SK-N-SH (cell line): ENCODE results near the gene CUEDC1. TPM values are rescaled to one million over a fixed set of nuclear protein-coding genes. Genes with fewer than 3 reads are reported as not detected.
A peak's percentile ranks its signal among the peaks of the same experiment; 100 is the strongest.

Experiments used
- CTCF ChIA-PET: fragments of 300-600, 350-600 bp; formaldehyde crosslinking; extraction: SDS; loops from one replicate; lab custom pipeline; 2021; lab: Yijun Ruan, JAX
- POLR2A ChIA-PET: fragments of 350-600 bp; sonication (Branson Sonifier 250); formaldehyde crosslinking; extraction: SDS; loops from one replicate; lab custom pipeline; 2020; ENCODE audit warnings: antibody characterized with exemption, inconsistent platforms; lab: Yijun Ruan, JAX
- DNase-seq: peaks from one replicate; pipeline ENCODE4 v3.0.0; 2012
- H2AFZ ChIP-seq: fragments of 200-600 bp; sonication (generic); 2 replicates; pipeline ENCODE4 v1.8.1; 2016; ENCODE audit warnings: antibody characterized with exemption, mild to moderate bottlenecking, low read depth
- H3F3A ChIP-seq: fragments of 200-600 bp; sonication (generic); replicated peaks from 2 replicates; pipeline ENCODE3; 2016; ENCODE audit warnings: antibody characterized with exemption, mild to moderate bottlenecking; ENCODE audit not compliant: insufficient read depth
- H3K27ac ChIP-seq, 2 experiments: fragments of 200-500 bp in 1 of 2; fragments of 200-600 bp in 1 of 2; sonication (Bioruptor generic) in 1 of 2; sonication (generic), shearing (Covaris generic) in 1 of 2; 2 replicates each; pipeline versions ENCODE4 v1.5.1 to v1.6.1; 2014 to 2016; ENCODE audit warnings: low read depth in 2 of 2, inconsistent platforms in 1 of 2, low read length in 1 of 2, mild to moderate bottlenecking in 1 of 2, mixed read lengths in 1 of 2
- H3K27me3 ChIP-seq: fragments of 200-600 bp; sonication (generic), shearing (Covaris generic); 2 replicates; pipeline ENCODE4 v1.6.1; 2016; ENCODE audit warnings: mixed run types; ENCODE audit not compliant: insufficient read depth
- H3K36me3 ChIP-seq, 2 experiments: fragments of 200-500 bp in 1 of 2; fragments of 200-600 bp in 1 of 2; sonication (Bioruptor generic) in 1 of 2; sonication (generic) in 1 of 2; replicated peaks in 1 of 2; 2 replicates each; pipeline versions ENCODE3 to v1.5.1; 2014 to 2016; ENCODE audit warnings: low read length in 1 of 2, mild to moderate bottlenecking in 1 of 2; ENCODE audit not compliant: insufficient read depth in 2 of 2, control insufficient read depth in 1 of 2
- H3K4me1 ChIP-seq, 2 experiments: fragments of 200-500 bp in 1 of 2; fragments of 200-600 bp in 1 of 2; sonication (Bioruptor generic) in 1 of 2; sonication (generic), shearing (Covaris generic) in 1 of 2; 2 replicates each; pipeline versions ENCODE4 v1.5.1 to v1.6.1; 2014 to 2016; ENCODE audit warnings: low read depth in 1 of 2, low read length in 1 of 2, mixed run types in 1 of 2; ENCODE audit not compliant: insufficient read depth in 2 of 2, control insufficient read depth in 1 of 2
- H3K4me2 ChIP-seq: fragments of 200-600 bp; sonication (generic), shearing (Covaris generic); 2 replicates; pipeline ENCODE4 v1.6.1; 2017; ENCODE audit warnings: mixed run types
- H3K4me3 ChIP-seq, 2 experiments: fragments of 200-500 bp in 1 of 2; fragments of 200-600 bp in 1 of 2; sonication (Bioruptor generic) in 1 of 2; sonication (generic), shearing (Covaris generic) in 1 of 2; 2 replicates each; pipeline versions ENCODE4 v1.5.1 to v1.8.1; 2014 to 2016; ENCODE audit warnings: low read depth in 2 of 2, inconsistent platforms in 1 of 2, low read length in 1 of 2, mild to moderate bottlenecking in 1 of 2, mixed read lengths in 1 of 2, moderate library complexity in 1 of 2
- H3K79me2 ChIP-seq: fragments of 200-600 bp; sonication (generic); 2 replicates; pipeline ENCODE4 v1.8.1; 2017; ENCODE audit warnings: mild to moderate bottlenecking; ENCODE audit not compliant: insufficient read depth
- H3K9ac ChIP-seq: fragments of 200-600 bp; sonication (generic); 2 replicates; pipeline ENCODE4 v1.6.1; 2017; ENCODE audit warnings: mixed run types
- H3K9me2 ChIP-seq: fragments of 200-600 bp; sonication (generic); 2 replicates; pipeline ENCODE4 v1.6.1; 2017; ENCODE audit warnings: mixed run types
- H3K9me3 ChIP-seq: fragments of 200-600 bp; sonication (generic); 2 replicates; pipeline ENCODE4 v1.6.1; 2017; ENCODE audit warnings: mixed run types, mild to moderate bottlenecking, moderate library complexity
- H4K20me1 ChIP-seq: fragments of 200-600 bp; sonication (generic); 2 replicates; pipeline ENCODE4 v1.6.1; 2017; ENCODE audit warnings: mild to moderate bottlenecking, mixed run types; ENCODE audit not compliant: insufficient read depth
- EP300 ChIP-seq, 2 experiments: IDR thresholded peaks; 2 replicates each; pipeline versions ENCODE4 v1.4.0 to v1.6.1; 2012; ENCODE audit warnings: borderline replicate concordance in 1 of 2, low read depth in 1 of 2, low read length in 1 of 2
- FOSL2 ChIP-seq: IDR thresholded peaks from 2 replicates; pipeline ENCODE4 v1.4.0; 2012; ENCODE audit warnings: low read depth, mild to moderate bottlenecking, moderate library complexity, borderline replicate concordance
- FOXM1 ChIP-seq: IDR thresholded peaks from 2 replicates; pipeline ENCODE4 v1.4.0; 2012; ENCODE audit warnings: low read depth, mild to moderate bottlenecking
- GATA2 ChIP-seq: sonication (generic); formaldehyde crosslinking; IDR thresholded peaks from 2 replicates; pipeline ENCODE4 v1.5.0; 2020; ENCODE audit warnings: mild to moderate bottlenecking, missing genetic modification reagents
- JUND ChIP-seq: IDR thresholded peaks from 2 replicates; pipeline ENCODE4 v1.4.0; 2012
- MEF2A ChIP-seq: IDR thresholded peaks from 2 replicates; pipeline ENCODE4 v1.4.0; 2012; ENCODE audit warnings: low read depth, borderline replicate concordance
- NFIC ChIP-seq: IDR thresholded peaks from 2 replicates; pipeline ENCODE4 v1.4.0; 2012; ENCODE audit warnings: borderline replicate concordance
- RFX5 ChIP-seq: IDR thresholded peaks from 2 replicates; pipeline ENCODE4 v1.6.1; 2012; ENCODE audit warnings: mild to moderate bottlenecking, improper control_type of control experiment, low read length
- SIN3A ChIP-seq: IDR thresholded peaks from 2 replicates; pipeline ENCODE4 v1.6.1; 2012; ENCODE audit warnings: low read depth, mild to moderate bottlenecking, low read length, moderate library complexity, borderline replicate concordance
- TAF1 ChIP-seq: IDR thresholded peaks from 2 replicates; pipeline ENCODE4 v1.6.1; 2012; ENCODE audit warnings: low read depth, mild to moderate bottlenecking, low read length, moderate library complexity, borderline replicate concordance
- TCF12 ChIP-seq: IDR thresholded peaks from 2 replicates; pipeline ENCODE4 v1.4.0; 2012
- TEAD4 ChIP-seq: IDR thresholded peaks from 2 replicates; pipeline ENCODE4 v1.4.0; 2012; ENCODE audit warnings: mild to moderate bottlenecking, borderline replicate concordance; ENCODE audit not compliant: insufficient read depth
- YY1 ChIP-seq: IDR thresholded peaks from 2 replicates; pipeline ENCODE4 v1.4.0; 2012; ENCODE audit warnings: low read depth, mild to moderate bottlenecking
- WGBS: methylation state at CpG from one replicate; pipeline ENCODE4 v1.1.6; 2017; ENCODE audit warnings: low lambda C conversion rate; 5-methylcytosine and 5-hydroxymethylcytosine counted together
- polyA plus RNA-seq, 3 experiments: library from polyadenylated mRNA; depleted of rRNA; stranded (reverse); fragments of >200 nt; gene quantifications; 2 replicates each; pipeline ENCODE4 v1.2.3, GENCODE V29; 2012
- TF ChIP-seq, protein P1 (sequence below): IDR thresholded peaks from 2 replicates; pipeline ENCODE4 v1.4.0; 2012; ENCODE audit warnings: low read depth, borderline replicate concordance
- TF ChIP-seq, protein P2 (sequence below): fragments of 150-350 bp; IDR thresholded peaks from 2 replicates; pipeline ENCODE4 v1.6.1; 2016; ENCODE audit warnings: mild to moderate bottlenecking, low read depth, low read length
- TF ChIP-seq, protein P3 (sequence below): IDR thresholded peaks from 2 replicates; pipeline ENCODE4 v1.4.0; 2012; ENCODE audit warnings: low read depth
- TF ChIP-seq, protein P4 (sequence below): IDR thresholded peaks from 2 replicates; pipeline ENCODE4; 2012

CUEDC1 gene
- polyA plus RNA-seq, 1 of the 3 experiments (the other 2 are of a cell fraction) = 58.9 TPM

DNA sequence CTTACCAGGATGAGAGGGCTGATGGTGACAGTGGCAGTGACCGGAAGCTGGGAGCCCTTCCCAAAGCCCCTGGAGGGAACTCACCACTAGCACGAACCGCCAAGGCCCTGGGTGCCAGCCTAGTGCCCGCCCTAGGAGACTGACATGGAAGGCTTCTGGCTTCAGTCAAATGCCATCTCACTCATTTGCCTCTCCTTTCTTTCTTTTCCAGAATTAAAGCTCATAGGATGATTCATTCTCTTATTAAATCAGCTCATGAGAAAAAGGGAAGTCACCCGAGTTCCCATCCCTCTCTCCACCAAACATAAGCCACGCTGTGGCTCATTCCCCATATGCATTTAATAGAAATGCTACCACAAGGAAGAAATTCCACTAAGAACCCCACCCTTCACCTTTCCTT is 12.1 kb downstream of the CUEDC1 start (continued):
- TF ChIP-seq, protein P1, sequence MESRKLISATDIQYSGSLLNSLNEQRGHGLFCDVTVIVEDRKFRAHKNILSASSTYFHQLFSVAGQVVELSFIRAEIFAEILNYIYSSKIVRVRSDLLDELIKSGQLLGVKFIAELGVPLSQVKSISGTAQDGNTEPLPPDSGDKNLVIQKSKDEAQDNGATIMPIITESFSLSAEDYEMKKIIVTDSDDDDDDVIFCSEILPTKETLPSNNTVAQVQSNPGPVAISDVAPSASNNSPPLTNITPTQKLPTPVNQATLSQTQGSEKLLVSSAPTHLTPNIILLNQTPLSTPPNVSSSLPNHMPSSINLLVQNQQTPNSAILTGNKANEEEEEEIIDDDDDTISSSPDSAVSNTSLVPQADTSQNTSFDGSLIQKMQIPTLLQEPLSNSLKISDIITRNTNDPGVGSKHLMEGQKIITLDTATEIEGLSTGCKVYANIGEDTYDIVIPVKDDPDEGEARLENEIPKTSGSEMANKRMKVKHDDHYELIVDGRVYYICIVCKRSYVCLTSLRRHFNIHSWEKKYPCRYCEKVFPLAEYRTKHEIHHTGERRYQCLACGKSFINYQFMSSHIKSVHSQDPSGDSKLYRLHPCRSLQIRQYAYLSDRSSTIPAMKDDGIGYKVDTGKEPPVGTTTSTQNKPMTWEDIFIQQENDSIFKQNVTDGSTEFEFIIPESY = no peak

DNA sequence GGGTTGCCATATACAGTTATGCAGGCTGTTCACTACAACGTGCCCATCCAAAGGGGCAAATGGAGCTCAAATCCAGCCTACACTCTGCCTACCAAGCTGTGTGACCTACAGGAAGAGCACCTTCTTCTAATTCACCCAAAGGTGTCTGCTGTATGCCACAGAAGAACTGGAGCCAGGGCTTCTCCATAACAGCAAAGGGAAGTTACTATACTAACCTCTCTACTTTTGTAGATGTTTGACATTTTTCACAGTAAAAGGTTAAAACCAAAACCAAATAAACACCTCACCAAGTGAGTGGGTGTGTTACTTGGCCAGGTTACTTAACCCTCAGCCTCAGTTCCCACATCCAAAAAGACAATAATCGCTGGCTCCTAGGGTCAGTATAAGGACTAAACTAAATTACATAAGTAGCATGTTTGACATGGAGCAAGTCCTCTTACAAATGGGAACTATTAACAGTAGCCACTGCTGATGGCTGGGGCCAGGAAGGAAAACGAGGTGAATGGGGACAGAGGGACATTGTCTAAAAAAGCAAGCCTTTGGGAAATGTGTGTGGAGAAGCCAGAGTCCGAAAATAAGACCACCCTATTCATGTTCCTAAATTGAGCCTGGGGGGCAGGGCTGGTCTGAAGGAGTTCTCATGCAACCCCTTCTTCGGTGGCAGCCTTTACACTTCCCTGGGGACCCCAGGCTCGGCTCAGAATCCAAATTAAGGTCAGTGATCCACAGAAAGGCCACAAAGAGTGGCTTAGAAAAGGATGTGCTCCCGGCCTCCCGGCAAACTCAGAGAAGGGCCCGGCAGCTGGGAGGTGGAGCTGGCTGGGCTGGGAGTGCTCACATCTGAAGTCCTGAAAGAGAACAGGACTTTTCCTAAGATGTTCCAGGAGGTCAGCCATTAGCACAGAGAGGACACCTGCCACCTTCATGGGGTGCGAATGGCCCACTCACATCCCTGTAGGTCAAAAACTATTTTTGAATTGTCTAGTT is 13.5 kb downstream of the CUEDC1 start:
- 85% methylated on average over 10 of the region's 10 CpGs for WGBS
- Histone ChIP-seq H3K9me2 (no peaks in the 10 kb centered on the region), H3K9ac (no peak overlapping the region), H3K4me1 (peaks cover 29 to 42% of the 10 kb centered on the region in 2 experiments), H4K20me1 (no peaks in the 10 kb centered on the region), H3K4me2 (0 out of 2 replicates have a peak overlapping the region, but pooled peaks have one; percentile 7), H3F3A (peaks cover 37% of the 10 kb centered on the region), H3K27me3 (no peaks in the 10 kb centered on the region), H3K9me3 (no peaks in the 10 kb centered on the region), H2AFZ (no peak overlapping the region), H3K36me3 (no peaks in the 10 kb centered on the region), H3K27ac (peak overlapping the region; percentile 17 to 96; a peak in 3 of 4 replicates), H3K4me3 (no peak overlapping the region), H3K79me2 (peaks cover 97% of the 10 kb centered on the region)
- CTCF ChIA-PET = interaction anchor here (0.8 to 5.2 kb wide), 4 partner anchors 13 to 92 kb away, joined by 3 to 43 read pairs (median 4); partner anchors contain the start of genes CUEDC1 and MRPS23
- POLR2A ChIA-PET = interaction anchor here (1.5 kb wide), 2 partner anchors 13 to 17 kb away, joined by 3 read pairs; no protein-coding TSS in a partner anchor
- DNase-seq = no peak
- TF ChIP-seq TAF1 (0 out of 2 replicates have a peak, but pooled peaks have one; percentile 8), MEF2A (no peak), GATA2 (CRISPR knock-in tag) (no peak), RFX5 (no peak)

DNA sequence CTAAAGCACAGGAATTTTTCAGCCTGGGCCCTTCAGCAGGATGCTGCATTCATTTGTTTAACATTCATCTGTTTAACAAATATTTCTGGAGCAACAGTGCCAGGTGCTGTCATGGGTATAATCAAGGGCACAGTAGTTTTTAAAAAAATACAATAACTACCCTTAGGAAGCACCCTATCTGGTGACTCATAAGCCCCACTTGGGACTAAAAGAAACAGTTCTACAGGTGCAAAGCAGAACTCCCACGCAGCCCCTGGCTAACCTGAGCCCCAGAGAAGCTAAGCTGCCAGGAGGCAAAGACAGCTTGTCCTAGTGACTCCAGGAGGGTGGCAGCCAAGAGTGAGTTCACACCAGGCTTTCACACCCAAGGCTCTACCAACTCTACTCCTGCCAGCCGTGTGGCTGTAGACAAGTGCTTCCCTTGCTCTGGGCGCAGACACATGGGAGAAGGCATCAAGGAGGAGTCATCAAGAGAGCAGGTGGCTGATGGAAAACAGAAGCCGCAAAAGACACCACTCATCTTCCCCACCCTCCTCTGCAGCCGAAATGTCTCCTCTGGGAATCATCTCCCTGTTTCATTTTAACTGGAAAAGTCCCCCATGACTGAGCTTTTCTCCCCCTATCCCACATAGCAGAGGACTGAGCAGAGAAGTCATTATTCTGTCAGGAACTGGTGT is 14.4 kb downstream of the CUEDC1 start:
- Histone ChIP-seq H2AFZ (no peak overlapping the region), H3K4me3 (no peak overlapping the region), H3K27me3 (no peaks in the 10 kb centered on the region), H3K4me2 (peak overlapping the region; percentile 7; the same call in 1 of the 2 replicates), H3K36me3 (no peaks in the 10 kb centered on the region), H3K9me2 (no peaks in the 10 kb centered on the region), H4K20me1 (no peaks in the 10 kb centered on the region), H3K9ac (no peak overlapping the region), H3F3A (peaks cover 40% of the 10 kb centered on the region), H3K4me1 (peaks cover 34 to 45% of the 10 kb centered on the region in 2 experiments; a peak in 3 of 4 replicates), H3K27ac (peak overlapping the region; percentile 17 to 96; a peak in 3 of 4 replicates), H3K9me3 (no peaks in the 10 kb centered on the region), H3K79me2 (peaks cover 97% of the 10 kb centered on the region)
- POLR2A ChIA-PET = interaction anchor here (1.5 kb wide), 2 partner anchors 14 to 18 kb away, joined by 3 read pairs; no protein-coding TSS in a partner anchor
- CTCF ChIA-PET = interaction anchor here (1.1 to 6.0 kb wide), 6 partner anchors 8 to 108 kb away, joined by 3 to 39 read pairs (median 6); no protein-coding TSS in a partner anchor
- WGBS = 59% methylated on average over 5 of the region's 5 CpGs
- no peak for DNase-seq
- TF ChIP-seq RFX5 (no peak), YY1 (no peak), TEAD4 (no peak), NFIC (0 out of 2 replicates have a peak, but pooled peaks have one; percentile 16), FOSL2 (peak; percentile 23; the same call in 1 of the 2 replicates), TCF12 (peak; percentile 87), FOXM1 (peak; percentile 69; the same call in 1 of the 2 replicates), SIN3A (no peak), JUND (0 out of 2 replicates have a peak, but pooled peaks have one; percentile 30), EP300 (IDR thresholded peaks at IDR 0.05; ENCODE audit: borderline replicate concordance in 1 of 2, low read depth in 1 of 2, low read length in 1 of 2) (peak in 1 of 2 experiments; percentile 61; a peak in 2 of 4 replicates)
- TF ChIP-seq, protein P2, sequence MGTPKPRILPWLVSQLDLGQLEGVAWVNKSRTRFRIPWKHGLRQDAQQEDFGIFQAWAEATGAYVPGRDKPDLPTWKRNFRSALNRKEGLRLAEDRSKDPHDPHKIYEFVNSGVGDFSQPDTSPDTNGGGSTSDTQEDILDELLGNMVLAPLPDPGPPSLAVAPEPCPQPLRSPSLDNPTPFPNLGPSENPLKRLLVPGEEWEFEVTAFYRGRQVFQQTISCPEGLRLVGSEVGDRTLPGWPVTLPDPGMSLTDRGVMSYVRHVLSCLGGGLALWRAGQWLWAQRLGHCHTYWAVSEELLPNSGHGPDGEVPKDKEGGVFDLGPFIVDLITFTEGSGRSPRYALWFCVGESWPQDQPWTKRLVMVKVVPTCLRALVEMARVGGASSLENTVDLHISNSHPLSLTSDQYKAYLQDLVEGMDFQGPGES = no peak
- TF ChIP-seq, protein P3, sequence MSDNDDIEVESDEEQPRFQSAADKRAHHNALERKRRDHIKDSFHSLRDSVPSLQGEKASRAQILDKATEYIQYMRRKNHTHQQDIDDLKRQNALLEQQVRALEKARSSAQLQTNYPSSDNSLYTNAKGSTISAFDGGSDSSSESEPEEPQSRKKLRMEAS = peak; percentile 68; the same call in 1 of the 2 replicates
- TF ChIP-seq, protein P4, sequence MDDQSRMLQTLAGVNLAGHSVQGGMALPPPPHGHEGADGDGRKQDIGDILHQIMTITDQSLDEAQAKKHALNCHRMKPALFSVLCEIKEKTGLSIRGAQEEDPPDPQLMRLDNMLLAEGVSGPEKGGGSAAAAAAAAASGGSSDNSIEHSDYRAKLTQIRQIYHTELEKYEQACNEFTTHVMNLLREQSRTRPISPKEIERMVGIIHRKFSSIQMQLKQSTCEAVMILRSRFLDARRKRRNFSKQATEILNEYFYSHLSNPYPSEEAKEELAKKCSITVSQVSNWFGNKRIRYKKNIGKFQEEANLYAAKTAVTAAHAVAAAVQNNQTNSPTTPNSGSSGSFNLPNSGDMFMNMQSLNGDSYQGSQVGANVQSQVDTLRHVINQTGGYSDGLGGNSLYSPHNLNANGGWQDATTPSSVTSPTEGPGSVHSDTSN = peak; percentile 74; the same call in 1 of the 2 replicates
